Measurements from ENCODE around the gene ASAP3.

ASAP3 gene

GRCh38 chr1:23527366-23527765 is 43.4 kb upstream of the ASAP3 start:
- Histone ChIP-seq H3K79me2 (ENCODE audit: control insufficient read depth, insufficient read depth, low read length, unreplicated experiment) (no peaks in the 10 kb centered on the region), H3K4me3 (ENCODE audit: low read depth, low read length) (no peak overlapping the region), H3K4me1 (ENCODE audit: control insufficient read depth, insufficient read depth, low read length, unreplicated experiment) (peaks cover 20% of the 10 kb centered on the region), H3K27me3 (ENCODE audit: insufficient read depth, low read length) (no peaks in the 10 kb centered on the region), H3K27ac (ENCODE audit: low read depth, low read length) (no peak overlapping the region), H3K36me3 (ENCODE audit: insufficient read depth, low read length) (no peaks in the 10 kb centered on the region), H2AFZ (ENCODE audit: low read length, unreplicated experiment) (no peak overlapping the region)

- Histone ChIP-seq H3K4me1 (ENCODE audit: control insufficient read depth, insufficient read depth, low read length, unreplicated experiment) (peaks cover 17% of the 10 kb centered on the region), H3K79me2 (ENCODE audit: control insufficient read depth, insufficient read depth, low read length, unreplicated experiment) (no peaks in the 10 kb centered on the region), H3K27me3 (ENCODE audit: insufficient read depth, low read length) (no peaks in the 10 kb centered on the region), H3K36me3 (ENCODE audit: insufficient read depth, low read length) (no peaks in the 10 kb centered on the region), H3K27ac (ENCODE audit: low read depth, low read length) (no peak overlapping the region), H3K4me3 (ENCODE audit: low read depth, low read length) (no peak overlapping the region), H2AFZ (ENCODE audit: low read length, unreplicated experiment) (no peak overlapping the region)
Observed at GRCh38 chr1:23526329-23527041, 42.5 kb upstream of the ASAP3 start.

- H3K27ac ChIP-seq (ENCODE audit: low read depth, low read length): no peak overlapping the region
- H3K4me1 ChIP-seq (ENCODE audit: control insufficient read depth, insufficient read depth, low read length, unreplicated experiment): peaks cover 15% of the 10 kb centered on the region
- no peaks in the 10 kb centered on the region for H3K27me3 ChIP-seq (ENCODE audit: insufficient read depth, low read length)
- H3K79me2 ChIP-seq (ENCODE audit: control insufficient read depth, insufficient read depth, low read length, unreplicated experiment): no peaks in the 10 kb centered on the region
- H3K36me3 ChIP-seq (ENCODE audit: insufficient read depth, low read length): no peaks in the 10 kb centered on the region
- H3K4me3 ChIP-seq (ENCODE audit: low read depth, low read length): no peak overlapping the region
- no peak overlapping the region for H2AFZ ChIP-seq (ENCODE audit: low read length, unreplicated experiment)
Observed at GRCh38 chr1:23525558-23526250, 41.7 kb upstream of the ASAP3 start.

DNA sequence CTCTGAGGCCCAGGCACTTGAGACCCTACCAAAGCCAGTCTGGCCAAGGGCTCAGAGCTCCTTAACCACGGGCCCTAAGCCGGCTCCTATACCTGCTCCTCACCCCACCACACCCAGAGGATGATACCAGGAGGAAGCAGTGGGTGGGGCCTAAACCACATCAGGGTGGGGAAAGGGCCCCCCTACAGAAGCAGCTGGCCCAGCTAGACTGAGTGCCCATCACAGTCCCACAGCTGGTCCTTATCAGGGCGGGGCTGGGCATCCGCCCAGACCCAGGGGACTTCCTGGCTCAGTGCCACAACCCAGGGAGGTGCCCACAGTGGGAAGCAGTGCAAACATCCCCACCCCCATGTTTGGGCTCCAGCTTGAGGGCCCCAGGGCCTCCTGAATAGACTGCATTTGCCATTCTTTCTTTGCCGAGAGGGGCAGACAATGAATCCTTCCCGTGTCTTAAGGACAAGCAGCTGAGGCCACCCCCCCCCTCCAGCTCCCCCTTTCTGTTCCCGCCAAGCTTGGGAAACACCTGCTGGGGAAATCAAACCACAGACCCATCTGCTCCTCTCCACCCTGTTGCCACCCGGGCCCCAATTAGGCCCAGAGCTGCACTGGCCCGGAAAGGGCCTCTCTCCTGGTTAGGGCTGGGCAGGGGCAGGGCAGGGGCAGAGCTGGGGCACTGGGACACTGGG is 40.9 kb upstream of the ASAP3 start:
- no peak overlapping the region for H2AFZ ChIP-seq (ENCODE audit: low read length, unreplicated experiment)
- no peaks in the 10 kb centered on the region for H3K36me3 ChIP-seq (ENCODE audit: insufficient read depth, low read length)
- no peak overlapping the region for H3K4me3 ChIP-seq (ENCODE audit: low read depth, low read length)
- H3K27me3 ChIP-seq (ENCODE audit: insufficient read depth, low read length): no peaks in the 10 kb centered on the region
- no peaks in the 10 kb centered on the region for H3K79me2 ChIP-seq (ENCODE audit: control insufficient read depth, insufficient read depth, low read length, unreplicated experiment)
- peaks cover 10% of the 10 kb centered on the region for H3K4me1 ChIP-seq (ENCODE audit: control insufficient read depth, insufficient read depth, low read length, unreplicated experiment)
- no peak overlapping the region for H3K27ac ChIP-seq (ENCODE audit: low read depth, low read length)

GRCh38 chr1:23524163-23524562 is 40.2 kb upstream of the ASAP3 start:
- H3K4me3 ChIP-seq (ENCODE audit: low read depth, low read length): no peak overlapping the region
- H3K27me3 ChIP-seq (ENCODE audit: insufficient read depth, low read length): no peaks in the 10 kb centered on the region
- H2AFZ ChIP-seq (ENCODE audit: low read length, unreplicated experiment): no peak overlapping the region
- H3K4me1 ChIP-seq (ENCODE audit: control insufficient read depth, insufficient read depth, low read length, unreplicated experiment): peaks cover 10% of the 10 kb centered on the region
- H3K27ac ChIP-seq (ENCODE audit: low read depth, low read length): no peak overlapping the region
- H3K36me3 ChIP-seq (ENCODE audit: insufficient read depth, low read length): no peaks in the 10 kb centered on the region
- no peaks in the 10 kb centered on the region for H3K79me2 ChIP-seq (ENCODE audit: control insufficient read depth, insufficient read depth, low read length, unreplicated experiment)

- Histone ChIP-seq H3K36me3 (ENCODE audit: insufficient read depth, low read length) (no peaks in the 10 kb centered on the region), H3K27me3 (ENCODE audit: insufficient read depth, low read length) (no peaks in the 10 kb centered on the region), H3K4me3 (ENCODE audit: low read depth, low read length) (no peak overlapping the region), H3K27ac (ENCODE audit: low read depth, low read length) (no peak overlapping the region), H3K79me2 (ENCODE audit: control insufficient read depth, insufficient read depth, low read length, unreplicated experiment) (no peaks in the 10 kb centered on the region), H2AFZ (ENCODE audit: low read length, unreplicated experiment) (no peak overlapping the region), H3K4me1 (ENCODE audit: control insufficient read depth, insufficient read depth, low read length, unreplicated experiment) (no peaks in the 10 kb centered on the region)
Observed at GRCh38 chr1:23522244-23522982, 38.4 kb upstream of the ASAP3 start.

DNA sequence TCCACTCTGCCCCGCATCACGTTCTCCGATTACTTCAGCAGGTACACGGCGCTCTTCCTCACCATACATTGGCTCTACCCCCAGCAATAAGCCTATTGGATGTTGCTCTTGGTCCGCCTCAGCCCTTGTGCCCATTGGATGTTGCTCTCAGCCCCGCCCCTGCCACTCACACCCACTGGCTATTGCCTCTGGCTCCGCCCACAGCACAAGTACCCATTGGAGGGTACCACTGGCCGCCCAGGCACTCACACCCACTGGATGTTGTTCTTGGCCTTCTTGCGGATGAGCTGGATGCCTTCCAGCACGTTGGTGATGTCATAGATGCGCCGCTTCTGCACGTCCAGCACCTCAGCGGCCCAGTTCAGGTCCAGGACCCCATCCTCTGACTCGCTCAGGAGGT is 37.6 kb upstream of the ASAP3 start:
- H3K27ac ChIP-seq (ENCODE audit: low read depth, low read length): no peak overlapping the region
- H2AFZ ChIP-seq (ENCODE audit: low read length, unreplicated experiment): no peak overlapping the region
- H3K4me3 ChIP-seq (ENCODE audit: low read depth, low read length): no peak overlapping the region
- H3K79me2 ChIP-seq (ENCODE audit: control insufficient read depth, insufficient read depth, low read length, unreplicated experiment): no peaks in the 10 kb centered on the region
- no peaks in the 10 kb centered on the region for H3K4me1 ChIP-seq (ENCODE audit: control insufficient read depth, insufficient read depth, low read length, unreplicated experiment)
- H3K27me3 ChIP-seq (ENCODE audit: insufficient read depth, low read length): no peaks in the 10 kb centered on the region
- no peaks in the 10 kb centered on the region for H3K36me3 ChIP-seq (ENCODE audit: insufficient read depth, low read length)

DNA sequence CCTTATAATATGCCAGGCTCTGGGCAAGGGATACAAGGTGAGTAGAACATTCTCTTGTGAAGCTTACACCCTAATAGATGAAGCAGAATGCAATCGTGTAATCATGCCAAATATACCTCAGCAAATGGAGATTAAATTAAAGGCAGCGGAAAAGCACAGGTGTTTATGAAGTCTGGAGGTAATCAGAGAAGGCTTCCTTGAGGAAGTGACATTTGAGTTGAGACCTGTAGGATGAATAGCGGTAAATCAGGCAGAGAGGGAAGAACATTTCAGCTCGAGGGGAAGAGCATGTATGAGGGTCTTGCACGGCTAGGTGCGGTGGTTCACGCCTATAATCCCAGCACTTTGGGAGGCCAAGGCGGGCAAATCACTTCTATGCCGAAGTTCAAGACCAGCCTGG is 33.6 kb upstream of the ASAP3 start:
- Histone ChIP-seq H3K27me3 (ENCODE audit: insufficient read depth, low read length) (no peaks in the 10 kb centered on the region), H3K27ac (ENCODE audit: low read depth, low read length) (no peak overlapping the region), H3K4me3 (ENCODE audit: low read depth, low read length) (no peak overlapping the region), H3K79me2 (ENCODE audit: control insufficient read depth, insufficient read depth, low read length, unreplicated experiment) (no peaks in the 10 kb centered on the region), H3K36me3 (ENCODE audit: insufficient read depth, low read length) (no peaks in the 10 kb centered on the region), H2AFZ (ENCODE audit: low read length, unreplicated experiment) (no peak overlapping the region), H3K4me1 (ENCODE audit: control insufficient read depth, insufficient read depth, low read length, unreplicated experiment) (no peaks in the 10 kb centered on the region)

GRCh38 chr1:23515905-23516304 is 31.9 kb upstream of the ASAP3 start:
- Histone ChIP-seq H3K4me3 (ENCODE audit: low read depth, low read length) (no peak overlapping the region), H2AFZ (ENCODE audit: low read length, unreplicated experiment) (no peak overlapping the region), H3K79me2 (ENCODE audit: control insufficient read depth, insufficient read depth, low read length, unreplicated experiment) (no peaks in the 10 kb centered on the region), H3K36me3 (ENCODE audit: insufficient read depth, low read length) (no peaks in the 10 kb centered on the region), H3K4me1 (ENCODE audit: control insufficient read depth, insufficient read depth, low read length, unreplicated experiment) (no peaks in the 10 kb centered on the region), H3K27ac (ENCODE audit: low read depth, low read length) (no peak overlapping the region), H3K27me3 (ENCODE audit: insufficient read depth, low read length) (no peaks in the 10 kb centered on the region)

DNA sequence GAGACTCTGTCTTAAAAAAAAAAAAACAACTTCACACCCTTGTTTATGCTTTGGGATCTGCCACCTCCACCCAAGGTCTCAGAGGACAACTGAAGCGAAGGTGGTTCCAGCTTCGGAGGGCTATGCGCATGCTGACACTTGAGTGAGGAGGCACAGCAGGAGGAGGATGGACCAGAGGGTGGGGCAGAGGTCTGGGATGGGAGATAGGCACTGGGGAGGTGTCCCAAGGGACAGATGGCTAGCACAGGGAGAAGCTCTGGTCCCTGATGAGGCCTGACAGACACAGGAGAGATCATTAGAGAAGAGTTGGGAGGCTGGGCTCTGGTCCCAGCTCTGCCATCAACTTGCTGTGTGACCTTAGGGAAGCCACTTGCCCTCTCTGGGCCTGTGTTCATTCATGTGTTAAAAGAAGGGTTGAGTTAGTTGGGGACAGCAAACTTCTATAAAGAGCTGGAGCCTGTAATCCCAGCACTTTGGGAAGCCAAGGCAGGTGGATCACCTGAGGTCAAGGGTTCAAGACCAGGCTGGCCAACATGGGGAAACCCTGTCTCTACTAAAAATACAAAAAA is 30.2 kb upstream of the ASAP3 start:
- Histone ChIP-seq H3K27me3 (ENCODE audit: insufficient read depth, low read length) (no peaks in the 10 kb centered on the region), H3K4me3 (ENCODE audit: low read depth, low read length) (no peak overlapping the region), H2AFZ (ENCODE audit: low read length, unreplicated experiment) (no peak overlapping the region), H3K79me2 (ENCODE audit: control insufficient read depth, insufficient read depth, low read length, unreplicated experiment) (no peaks in the 10 kb centered on the region), H3K4me1 (ENCODE audit: control insufficient read depth, insufficient read depth, low read length, unreplicated experiment) (no peaks in the 10 kb centered on the region), H3K36me3 (ENCODE audit: insufficient read depth, low read length) (no peaks in the 10 kb centered on the region), H3K27ac (ENCODE audit: low read depth, low read length) (no peak overlapping the region)

All from ACC112 (cell line).